Endothelial cell of umbilical vein (primary cell): ENCODE data around the gene TRPC4AP. TPM values are rescaled to one million over a fixed set of nuclear protein-coding genes. Genes with fewer than 3 reads are reported as not detected.

Experiments
- BruUV-seq: library from RNA; stranded (reverse); fragments of 400-500 nt; replicated peaks from 2 replicates; lab custom pipeline; 2021; lab: Mats Ljungman, UMichigan
- CTCF ChIA-PET: fragments of 300-600, 350-600 bp; sonication (Branson Sonifier 250); formaldehyde crosslinking; loops from one replicate; lab custom pipeline; 2021; ENCODE audit warnings: antibody characterized with exemption, inconsistent platforms; lab: Charles Lee
- POLR2A ChIA-PET: fragments of 300-600, 350-600 bp; sonication (Branson Sonifier 250); formaldehyde crosslinking; loops from one replicate; lab custom pipeline; 2021; ENCODE audit warnings: antibody characterized with exemption, inconsistent platforms; lab: Charles Lee
- DNase-seq: peaks from one replicate; pipeline ENCODE4 v3.0.0-alpha.2; 2011; ENCODE audit warnings: low read depth, low spot score
- FAIRE-seq: peaks from 2 replicates; lab custom pipeline; 2011; peaks lifted over from hg19 to GRCh38; lab: Jason Lieb, UNC
- H2AFZ ChIP-seq: 2 replicates; pipeline ENCODE4 v1.6.0; 2012; ENCODE audit warnings: low read depth, low read length, control low read depth, inconsistent platforms
- H3K27ac ChIP-seq: 2 replicates; pipeline ENCODE4 v1.5.1; 2011; ENCODE audit warnings: low read depth, mild to moderate bottlenecking, control low read depth, low read length, moderate library complexity; ENCODE audit not compliant: insufficient read depth
- H3K27me3 ChIP-seq, 2 experiments: 2 replicates each; pipeline versions ENCODE4 v1.6.0 to v1.6.1; 2011; ENCODE audit warnings: low read length in 2 of 2, mixed read lengths in 1 of 2; ENCODE audit not compliant: control insufficient read depth in 2 of 2, insufficient read depth in 2 of 2
- H3K36me3 ChIP-seq, 2 experiments: 2 replicates in 1 of 2; 3 replicates in 1 of 2; pipeline ENCODE4 v1.5.1; 2011; ENCODE audit warnings: low read length in 2 of 2, mild to moderate bottlenecking in 1 of 2, moderate library complexity in 1 of 2; ENCODE audit not compliant: control insufficient read depth in 2 of 2, insufficient read depth in 2 of 2; ENCODE audit errors: extremely low read depth in 1 of 2
- H3K4me1 ChIP-seq: 3 replicates; pipeline ENCODE4 v1.5.1; 2011; ENCODE audit warnings: mild to moderate bottlenecking, low read length; ENCODE audit not compliant: control insufficient read depth, insufficient read depth; ENCODE audit errors: extremely low read depth
- H3K4me2 ChIP-seq: 2 replicates; pipeline ENCODE4 v1.6.1; 2011; ENCODE audit warnings: low read length, control low read depth, mixed read lengths; ENCODE audit not compliant: insufficient read depth
- H3K4me3 ChIP-seq, 3 experiments: fragments of 200-600 bp in 1 of 3; sonication (generic), shearing (Covaris generic) in 1 of 3; replicated peaks in 1 of 3; 2 replicates each; pipeline ENCODE4 v1.5.1; 2011 to 2016; ENCODE audit warnings: control low read depth in 3 of 3, low read length in 3 of 3, mild to moderate bottlenecking in 2 of 3, inconsistent platforms in 1 of 3, low read depth in 1 of 3, moderate library complexity in 1 of 3; ENCODE audit not compliant: insufficient read depth in 1 of 3
- H3K79me2 ChIP-seq: 2 replicates; pipeline ENCODE4 v1.6.0; 2012; ENCODE audit warnings: low read length, inconsistent platforms; ENCODE audit not compliant: control insufficient read depth, insufficient read depth
- H3K9ac ChIP-seq: replicated peaks from 2 replicates; pipeline ENCODE3; 2011; ENCODE audit warnings: low read length, control low read depth; ENCODE audit not compliant: insufficient read depth; ENCODE audit errors: extremely low read depth
- H3K9me1 ChIP-seq: replicated peaks from 3 replicates; pipeline ENCODE4 v1.6.0; 2011; ENCODE audit warnings: mild to moderate bottlenecking, low read length; ENCODE audit not compliant: control insufficient read depth, insufficient read depth; ENCODE audit errors: extremely low read depth
- H3K9me3 ChIP-seq: replicated peaks from 2 replicates; pipeline ENCODE4 v1.5.1; 2012; ENCODE audit warnings: low read length, inconsistent platforms; ENCODE audit not compliant: control insufficient read depth, insufficient read depth
- H4K20me1 ChIP-seq: replicated peaks from 2 replicates; pipeline ENCODE3; 2011; ENCODE audit warnings: mild to moderate bottlenecking, low read length; ENCODE audit not compliant: control insufficient read depth, insufficient read depth; ENCODE audit errors: extremely low read depth
- CTCF ChIP-seq, 2 donors: IDR thresholded peaks; 1 replicate in 1 of 2; 2 replicates in 1 of 2; pipeline ENCODE4 v1.5.1; 2011; ENCODE audit warnings: low read length in 2 of 2, mild to moderate bottlenecking in 2 of 2, moderate library complexity in 2 of 2, control low read depth in 1 of 2, inconsistent platforms in 1 of 2, low read depth in 1 of 2; ENCODE audit not compliant: insufficient read depth in 1 of 2; ENCODE audit errors: extremely low read depth in 1 of 2
- EZH2 ChIP-seq: IDR thresholded peaks from 2 replicates; pipeline ENCODE4 v1.6.1; 2012; ENCODE audit warnings: borderline replicate concordance, low read depth, mild to moderate bottlenecking, moderate library complexity, low read length, inconsistent platforms; ENCODE audit not compliant: severe bottlenecking
- FOS ChIP-seq: IDR thresholded peaks from 2 replicates; pipeline ENCODE4 v1.6.1; 2011; ENCODE audit warnings: mild to moderate bottlenecking, low read length, moderate library complexity, borderline replicate concordance; ENCODE audit not compliant: insufficient read depth
- GATA2 ChIP-seq: IDR thresholded peaks from 2 replicates; pipeline ENCODE4 v1.7.0; 2011; ENCODE audit warnings: low read depth, mild to moderate bottlenecking, moderate library complexity, mixed read lengths, low read length; ENCODE audit not compliant: insufficient read length, insufficient read depth
- JUN ChIP-seq: IDR thresholded peaks from 2 replicates; pipeline ENCODE4 v1.6.1; 2011; ENCODE audit warnings: borderline replicate concordance, low read depth; ENCODE audit not compliant: insufficient read length, insufficient read depth
- MAX ChIP-seq: IDR thresholded peaks from 2 replicates; pipeline ENCODE4 v1.6.1; 2011; ENCODE audit not compliant: insufficient read depth, insufficient read length
- MYC ChIP-seq: IDR thresholded peaks from one replicate; pipeline ENCODE4 v1.6.1; 2011; ENCODE audit warnings: mild to moderate bottlenecking, low read depth, low read length
- POLR2A ChIP-seq: IDR thresholded peaks from 2 replicates; pipeline ENCODE4 v1.6.1; 2012; ENCODE audit warnings: low read depth, mild to moderate bottlenecking, control low read depth, low read length
- POLR2AphosphoS5 ChIP-seq: IDR thresholded peaks from 2 replicates; pipeline ENCODE4 v1.6.1; 2012; ENCODE audit warnings: low read depth, mild to moderate bottlenecking, control low read depth, low read length, moderate library complexity; ENCODE audit not compliant: insufficient read depth
- dilution Hi-C: fragments of 300-500 bp; cut with MboI; formaldehyde crosslinking; loops from one replicate; pipeline ENCODE4 v1.15.0; 2019; ENCODE audit warnings: low sequenced_read_pairs; ENCODE audit not compliant: extremely low pct_ligation_motif_present
- intact Hi-C: fragments of 100-400 bp; cut with micrococcal nuclease; formaldehyde crosslinking; loops from one replicate; pipeline ENCODE4 v1.10.0; 2022
- polyA plus RNA-seq, 4 experiments: library from polyadenylated mRNA; depleted of rRNA in 3 of 4; stranded (reverse) in 3 of 4; unstranded in 1 of 4; fragments of >200 nt; gene quantifications; 2 replicates each; pipeline versions ENCODE4 v1.2.1 to v1.2.3, GENCODE V29; 2011 to 2012; ENCODE audit warnings: missing spikeins in 1 of 4
- total RNA-seq: library from RNA; stranded (reverse); gene quantifications from 2 replicates; pipeline ENCODE4 v1.2.3, GENCODE V29; 2021

Gene TRPC4AP
- total and polyA plus RNA-seq, 2 donors (not counting 3 experiments of a cell fraction or from before 2014, with no cell fraction given), result 89.0 to 103 TPM

- ChIA-PET CTCF (interaction anchor here (1.5 kb wide), 1 partner anchor 120 kb away, joined by 8 read pairs; no protein-coding TSS in a partner anchor), POLR2A (no interaction called here)
- no peaks in the 10 kb centered on the region for H3K79me2 ChIP-seq
- no peak overlapping the region for H3K9ac ChIP-seq
- no TSS peak for BruUV-seq
- H3K27ac ChIP-seq, result no peak overlapping the region
- H3K4me2 ChIP-seq, result no peak overlapping the region
- H3K27me3 ChIP-seq, result no peaks in the 10 kb centered on the region
- no peak for TF ChIP-seq EZH2
- no peak for TF ChIP-seq FOS
- no peak for TF ChIP-seq MYC
- TF ChIP-seq CTCF (IDR thresholded peaks at IDR 0.05; ENCODE audit: extremely low read depth in 1 of 2, insufficient read depth in 1 of 2, low read depth in 1 of 2, low read length in 2 of 2), result no peak
- no peak for TF ChIP-seq GATA2
- TF ChIP-seq POLR2A, result no peak
- no peak for TF ChIP-seq POLR2AphosphoS5
- TF ChIP-seq JUN, result no peak
- TF ChIP-seq MAX, result no peak
- H3K36me3 ChIP-seq, result peaks cover 0 to 30% of the 10 kb centered on the region in 2 experiments
- no peaks in the 10 kb centered on the region for H4K20me1 ChIP-seq
- FAIRE-seq, result no peak
- dilution Hi-C loops (no loop called here), intact Hi-C loops (no loop called here)
- no peaks in the 10 kb centered on the region for H3K4me1 ChIP-seq
- H3K9me1 ChIP-seq, result no peaks in the 10 kb centered on the region
- no peak overlapping the region for H3K4me3 ChIP-seq
- no peaks in the 10 kb centered on the region for H3K9me3 ChIP-seq
- no peak for DNase-seq
- H2AFZ ChIP-seq, result no peak overlapping the region
Observed at GRCh38 chr20:34993941-34994508, 98.6 kb downstream of the TRPC4AP start.
